GM08714 (cell line): ENCODE measurements around the gene MYL12A.
A peak's percentile ranks its signal among the peaks of the same experiment; 100 is the strongest.

Experiments used
- H3K4me3 ChIP-seq: fragments of 200-500 bp; sonication (Bioruptor generic); 2 replicates; pipeline ENCODE4 v1.5.1; 2014; ENCODE audit warnings: mild to moderate bottlenecking, low read length, inconsistent platforms
- ZNF274 ChIP-seq: IDR thresholded peaks from 2 replicates; pipeline ENCODE4 v1.6.1; 2012; ENCODE audit warnings: mild to moderate bottlenecking, low read depth, low read length

The MYL12A gene

GRCh38 chr18:3238742-3239141, 8.9 kb upstream of the MYL12A start:
- no peak overlapping the region for H3K4me3 ChIP-seq
- TF ChIP-seq ZNF274 = no peak

GRCh38 chr18:3245185-3245564, 2.4 kb upstream of the MYL12A start:
- TF ChIP-seq ZNF274 = no peak
- H3K4me3 ChIP-seq = peak overlapping the region; percentile 81

- no peak for TF ChIP-seq ZNF274
- peak overlapping the region; percentile 81 for H3K4me3 ChIP-seq
Measured at GRCh38 chr18:3245853-3246634, 1.6 kb upstream of the MYL12A start.

- TF ChIP-seq ZNF274 = no peak
- peak overlapping the region; percentile 81 for H3K4me3 ChIP-seq
Measured at GRCh38 chr18:3246635-3247239, 864 bp upstream of the MYL12A start.

GRCh38 chr18:3248062-3248657, 559 bp downstream of the MYL12A start:
- peak overlapping the region; percentile 96 for H3K4me3 ChIP-seq
- TF ChIP-seq ZNF274 = no peak

- no peak for TF ChIP-seq ZNF274
- H3K4me3 ChIP-seq = peak overlapping the region; percentile 96
Measured at GRCh38 chr18:3248658-3249359, 1.2 kb downstream of the MYL12A start.

- no peak for TF ChIP-seq ZNF274
- H3K4me3 ChIP-seq = no peak overlapping the region; the same call in 1 of the 2 replicates
Measured at GRCh38 chr18:3250237-3251107, 2.9 kb downstream of the MYL12A start.

GRCh38 chr18:3251249-3251962, 3.8 kb downstream of the MYL12A start:
- no peak overlapping the region; the same call in 1 of the 2 replicates for H3K4me3 ChIP-seq
- no peak for TF ChIP-seq ZNF274

- TF ChIP-seq ZNF274 = no peak
- H3K4me3 ChIP-seq = no peak overlapping the region; the same call in 1 of the 2 replicates
Measured at GRCh38 chr18:3251963-3252277, 4.3 kb downstream of the MYL12A start.

GRCh38 chr18:3252843-3253242, 5.2 kb downstream of the MYL12A start:
- H3K4me3 ChIP-seq = no peak overlapping the region
- TF ChIP-seq ZNF274 = no peak

GRCh38 chr18:3254725-3255124, 7.1 kb downstream of the MYL12A start:
- H3K4me3 ChIP-seq = no peak overlapping the region
- TF ChIP-seq ZNF274 = no peak

GRCh38 chr18:3255611-3256165, 8.1 kb downstream of the MYL12A start:
- H3K4me3 ChIP-seq = no peak overlapping the region
- no peak for TF ChIP-seq ZNF274
